ENCODE data around the gene MUC3A. TPM values are rescaled to one million over a fixed set of nuclear protein-coding genes. Genes with fewer than 3 reads are reported as not detected.
"Not testable (repeated sequence)": the region's sequence is repeated elsewhere in the genome, so short reads cannot be mapped to it uniquely, and the experiment has no call there.

MUC3A gene
- total RNA-seq, 4 donors from 2014 or later: 0.31 TPM; not detected in 3

GRCh38 chr7:100991631-100992030 lies 42.3 kb downstream of the MUC3A start:
- H3K4me3 ChIP-seq: no peak overlapping the region
- TF ChIP-seq, protein P1, sequence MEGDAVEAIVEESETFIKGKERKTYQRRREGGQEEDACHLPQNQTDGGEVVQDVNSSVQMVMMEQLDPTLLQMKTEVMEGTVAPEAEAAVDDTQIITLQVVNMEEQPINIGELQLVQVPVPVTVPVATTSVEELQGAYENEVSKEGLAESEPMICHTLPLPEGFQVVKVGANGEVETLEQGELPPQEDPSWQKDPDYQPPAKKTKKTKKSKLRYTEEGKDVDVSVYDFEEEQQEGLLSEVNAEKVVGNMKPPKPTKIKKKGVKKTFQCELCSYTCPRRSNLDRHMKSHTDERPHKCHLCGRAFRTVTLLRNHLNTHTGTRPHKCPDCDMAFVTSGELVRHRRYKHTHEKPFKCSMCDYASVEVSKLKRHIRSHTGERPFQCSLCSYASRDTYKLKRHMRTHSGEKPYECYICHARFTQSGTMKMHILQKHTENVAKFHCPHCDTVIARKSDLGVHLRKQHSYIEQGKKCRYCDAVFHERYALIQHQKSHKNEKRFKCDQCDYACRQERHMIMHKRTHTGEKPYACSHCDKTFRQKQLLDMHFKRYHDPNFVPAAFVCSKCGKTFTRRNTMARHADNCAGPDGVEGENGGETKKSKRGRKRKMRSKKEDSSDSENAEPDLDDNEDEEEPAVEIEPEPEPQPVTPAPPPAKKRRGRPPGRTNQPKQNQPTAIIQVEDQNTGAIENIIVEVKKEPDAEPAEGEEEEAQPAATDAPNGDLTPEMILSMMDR (IDR thresholded peaks at IDR 0.05): no peak

DNA sequence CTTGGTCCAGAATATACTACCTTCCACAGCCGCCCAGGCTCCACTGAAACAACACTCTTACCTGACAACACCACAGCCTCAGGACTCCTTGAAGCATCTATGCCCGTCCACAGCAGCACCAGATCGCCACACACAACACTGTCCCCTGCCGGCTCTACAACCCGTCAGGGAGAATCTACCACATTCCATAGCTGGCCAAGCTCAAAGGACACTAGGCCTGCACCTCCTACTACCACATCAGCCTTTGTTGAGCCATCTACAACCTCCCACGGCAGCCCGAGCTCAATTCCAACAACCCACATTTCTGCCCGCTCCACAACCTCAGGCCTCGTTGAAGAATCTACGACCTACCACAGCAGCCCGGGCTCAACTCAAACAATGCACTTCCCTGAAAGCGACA lies 42.9 kb downstream of the MUC3A start:
- WGBS, 2 donors (ENCODE audit: low coverage in 1 of 2): 85 to 96% methylated on average over 9 to 10 of the region's 12 CpGs

More at GRCh38 chr7:100991631-100992030, 42.3 kb downstream of the MUC3A start:
- no peaks in the 10 kb centered on the region for H3K9me3 ChIP-seq
- no peaks in the 10 kb centered on the region for H3K4me1 ChIP-seq
- ATAC-seq: no peak
- 83 to 87% methylated on average over 8 to 9 of the region's 9 CpGs for WGBS, 2 donors (ENCODE audit: low coverage in 1 of 2)
- no peak overlapping the region for H3K27ac ChIP-seq
- no peaks in the 10 kb centered on the region for H3K27me3 ChIP-seq
- H3K36me3 ChIP-seq: no peaks in the 10 kb centered on the region

DNA sequence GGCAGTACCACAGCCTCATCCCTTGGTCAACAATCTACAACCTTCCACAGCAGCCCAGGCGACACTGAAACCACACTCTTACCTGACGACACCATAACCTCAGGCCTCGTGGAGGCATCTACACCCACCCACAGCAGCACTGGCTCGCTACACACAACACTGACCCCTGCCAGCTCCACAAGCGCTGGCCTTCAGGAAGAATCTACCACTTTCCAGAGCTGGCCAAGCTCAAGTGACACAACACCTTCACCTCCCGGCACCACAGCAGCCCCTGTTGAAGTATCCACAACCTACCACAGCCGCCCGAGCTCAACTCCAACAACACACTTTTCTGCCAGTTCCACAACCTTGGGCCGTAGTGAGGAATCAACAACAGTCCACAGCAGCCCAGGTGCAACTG lies 45.3 kb downstream of the MUC3A start:
- not testable (repeated sequence) for ATAC-seq, H3K27ac ChIP-seq, H3K4me1 ChIP-seq, H3K9me3 ChIP-seq, H3K4me3 ChIP-seq, H3K36me3 ChIP-seq, H3K27me3 ChIP-seq
- WGBS, 2 donors (ENCODE audit: low coverage in 1 of 2): no CpG with 5 or more reads among the region's 9 CpGs

More for the DNA sequence above, 42.9 kb downstream of the MUC3A start:
- not testable (repeated sequence) for H3K9me3 ChIP-seq, H3K4me3 ChIP-seq, H3K27ac ChIP-seq, H3K27me3 ChIP-seq, H3K4me1 ChIP-seq, ATAC-seq, H3K36me3 ChIP-seq

DNA sequence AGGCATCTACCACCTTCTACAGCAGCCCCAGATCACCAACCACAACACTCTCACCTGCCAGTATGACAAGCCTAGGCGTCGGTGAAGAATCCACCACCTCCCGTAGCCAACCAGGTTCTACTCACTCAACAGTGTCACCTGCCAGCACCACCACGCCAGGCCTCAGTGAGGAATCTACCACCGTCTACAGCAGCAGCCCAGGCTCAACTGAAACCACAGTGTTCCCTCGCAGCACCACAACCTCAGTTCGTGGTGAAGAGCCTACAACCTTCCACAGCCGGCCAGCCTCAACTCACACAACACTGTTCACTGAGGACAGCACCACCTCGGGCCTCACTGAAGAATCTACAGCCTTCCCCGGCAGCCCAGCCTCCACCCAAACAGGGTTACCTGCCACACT lies 49.2 kb downstream of the MUC3A start:
- not testable (repeated sequence) for ATAC-seq, H3K36me3 ChIP-seq, H3K27me3 ChIP-seq, H3K27ac ChIP-seq, H3K9me3 ChIP-seq, H3K4me1 ChIP-seq, H3K4me3 ChIP-seq
- WGBS, 2 donors (ENCODE audit: low coverage in 1 of 2): 93% methylated on average over 3 of the region's 10 CpGs; no CpG with 5 or more reads in 1 of the 2 donors

DNA sequence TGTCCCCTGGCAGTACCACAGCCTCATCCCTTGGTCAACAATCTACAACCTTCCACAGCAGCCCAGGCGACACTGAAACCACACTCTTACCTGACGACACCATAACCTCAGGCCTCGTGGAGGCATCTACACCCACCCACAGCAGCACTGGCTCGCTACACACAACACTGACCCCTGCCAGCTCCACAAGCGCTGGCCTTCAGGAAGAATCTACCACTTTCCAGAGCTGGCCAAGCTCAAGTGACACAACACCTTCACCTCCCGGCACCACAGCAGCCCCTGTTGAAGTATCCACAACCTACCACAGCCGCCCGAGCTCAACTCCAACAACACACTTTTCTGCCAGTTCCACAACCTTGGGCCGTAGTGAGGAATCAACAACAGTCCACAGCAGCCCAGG lies 50.0 kb downstream of the MUC3A start:
- H3K36me3 ChIP-seq, H3K27me3 ChIP-seq, H3K4me3 ChIP-seq, H3K4me1 ChIP-seq, H3K27ac ChIP-seq, H3K9me3 ChIP-seq: not testable (repeated sequence)
- no CpG with 5 or more reads among the region's 9 CpGs for WGBS, 2 donors (ENCODE audit: low coverage in 1 of 2)
- peak; percentile 48 for ATAC-seq

GRCh38 chr7:101000025-101000424 lies 50.7 kb downstream of the MUC3A start:
- not testable (repeated sequence) for H3K4me1 ChIP-seq, H3K27ac ChIP-seq, H3K27me3 ChIP-seq, H3K36me3 ChIP-seq, H3K9me3 ChIP-seq, ATAC-seq, H3K4me3 ChIP-seq
- 86 to 89% methylated on average over 7 to 8 of the region's 10 CpGs for WGBS, 2 donors (ENCODE audit: low coverage in 1 of 2)

DNA sequence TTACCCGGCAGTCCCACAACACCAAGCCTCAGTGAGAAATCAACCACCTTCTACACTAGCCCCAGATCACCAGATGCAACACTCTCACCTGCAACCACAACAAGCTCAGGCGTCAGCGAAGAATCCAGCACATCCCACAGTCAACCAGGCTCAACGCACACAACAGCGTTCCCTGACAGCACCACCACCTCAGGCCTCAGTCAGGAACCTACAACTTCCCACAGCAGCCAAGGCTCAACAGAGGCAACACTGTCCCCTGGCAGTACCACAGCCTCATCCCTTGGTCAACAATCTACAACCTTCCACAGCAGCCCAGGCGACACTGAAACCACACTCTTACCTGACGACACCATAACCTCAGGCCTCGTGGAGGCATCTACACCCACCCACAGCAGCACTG lies 53.0 kb downstream of the MUC3A start:
- no CpG with 5 or more reads among the region's 8 CpGs for WGBS, 2 donors (ENCODE audit: low coverage in 1 of 2)
- ATAC-seq, H3K9me3 ChIP-seq, H3K4me3 ChIP-seq, H3K27me3 ChIP-seq, H3K27ac ChIP-seq, H3K36me3 ChIP-seq, H3K4me1 ChIP-seq: not testable (repeated sequence)

- WGBS, 2 donors (ENCODE audit: low coverage in 1 of 2): 63% methylated on average over 2 of the region's 2 CpGs
- H3K9me3 ChIP-seq, H3K36me3 ChIP-seq, H3K27ac ChIP-seq, H3K4me3 ChIP-seq, ATAC-seq, H3K4me1 ChIP-seq: not testable (repeated sequence)
- peaks cover 21% of the 10 kb centered on the region for H3K27me3 ChIP-seq
These were observed 58.0 kb downstream of the MUC3A start for GRCh38 chr7:101007361-101007760.

GRCh38 chr7:101009629-101010028 lies 60.3 kb downstream of the MUC3A start:
- 75 to 80% methylated on average over 4 to 5 of the region's 5 CpGs for WGBS, 2 donors (ENCODE audit: low coverage in 1 of 2)
- Histone ChIP-seq H3K27me3 (peaks cover 21% of the 10 kb centered on the region), H3K4me1 (no peaks in the 10 kb centered on the region), H3K9me3 (no peaks in the 10 kb centered on the region), H3K4me3 (no peak overlapping the region), H3K27ac (no peak overlapping the region), H3K36me3 (peaks cover 0 to 7% of the 10 kb centered on the region in 2 donors)
- ATAC-seq: no peak
- TF ChIP-seq EP300 (IDR thresholded peaks at IDR 0.05): no peak
- TF ChIP-seq POLR2AphosphoS5 (IDR thresholded peaks at IDR 0.05): no peak
- TF ChIP-seq, protein P1 (IDR thresholded peaks at IDR 0.05): no peak
- TF ChIP-seq POLR2A (IDR thresholded peaks at IDR 0.05): no peak
